ENCODE measurements around the gene NGDN. TPM values are rescaled to one million over a fixed set of nuclear protein-coding genes. Genes with fewer than 3 reads are reported as not detected.

The NGDN gene
- total RNA-seq, 1 donor from 2014 or later, result 39.9 TPM

DNA sequence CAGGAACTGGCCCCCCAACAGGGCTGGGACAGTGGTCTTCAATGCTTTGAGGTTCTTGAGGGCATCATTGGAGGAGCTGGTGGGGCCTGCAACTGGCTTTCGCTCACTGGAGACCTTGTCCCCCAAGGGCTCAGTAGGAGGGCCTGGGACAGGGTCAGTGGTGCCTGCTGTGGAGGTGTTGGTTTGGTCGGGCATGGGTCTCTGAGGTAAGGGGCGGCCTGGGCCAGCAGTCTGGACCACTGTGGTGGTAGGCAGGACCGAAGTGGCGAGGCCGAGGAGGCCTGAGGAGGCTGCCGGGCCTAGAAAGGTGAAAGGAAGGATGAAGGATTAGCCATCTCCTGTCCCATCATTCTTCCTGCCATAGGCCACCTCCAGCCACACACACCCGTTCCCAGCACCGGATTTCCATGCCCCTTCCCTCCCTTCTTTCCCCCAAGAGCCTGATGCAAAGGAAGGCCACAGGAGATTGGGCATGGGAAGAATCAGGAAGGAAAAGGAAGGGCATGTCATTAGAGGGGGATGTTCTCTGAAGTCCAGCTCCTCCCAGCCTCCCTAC is 53.2 kb downstream of the NGDN start:
- DNase-seq (ENCODE audit: low spot score), result no peak

DNA sequence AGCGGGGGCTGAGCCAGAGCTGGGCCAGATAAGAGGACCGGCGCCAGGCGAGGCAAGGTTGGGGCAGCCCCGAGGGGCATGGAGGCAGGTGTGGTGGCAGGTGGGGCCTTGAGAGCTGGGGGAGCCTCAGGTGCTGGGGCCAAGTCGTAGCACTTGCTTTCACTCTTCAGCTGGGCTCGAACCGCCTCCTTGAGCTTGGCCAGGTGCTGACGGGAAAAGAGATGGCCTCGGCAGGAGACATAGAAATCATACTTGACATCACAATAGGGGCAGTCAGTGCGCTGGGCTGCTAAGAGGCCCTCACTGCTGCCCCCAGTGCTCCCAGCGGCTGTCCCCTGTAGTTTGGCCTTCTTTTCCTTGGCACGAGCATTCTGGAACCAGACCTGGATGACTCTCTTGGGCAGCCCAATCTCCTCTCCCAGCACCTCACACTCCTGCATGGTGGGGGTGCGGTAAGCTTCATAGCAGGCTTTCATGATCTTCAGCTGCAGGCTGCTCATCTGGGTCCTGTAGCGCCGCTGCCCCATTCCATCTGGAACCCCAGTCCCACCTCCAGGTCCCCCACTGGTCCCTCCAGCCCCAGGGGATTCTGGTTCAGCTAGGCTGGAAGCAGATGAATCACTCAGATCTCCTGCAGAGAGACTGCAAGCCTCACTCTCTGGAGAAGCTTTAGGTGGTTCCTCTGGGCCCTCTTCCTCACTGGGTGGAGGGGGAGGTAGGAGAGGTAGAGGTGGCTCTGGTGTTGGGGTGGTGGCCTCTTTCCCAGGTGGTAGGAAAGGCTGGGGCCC is 53.9 kb downstream of the NGDN start:
- no peak for DNase-seq (ENCODE audit: low spot score)

DNA sequence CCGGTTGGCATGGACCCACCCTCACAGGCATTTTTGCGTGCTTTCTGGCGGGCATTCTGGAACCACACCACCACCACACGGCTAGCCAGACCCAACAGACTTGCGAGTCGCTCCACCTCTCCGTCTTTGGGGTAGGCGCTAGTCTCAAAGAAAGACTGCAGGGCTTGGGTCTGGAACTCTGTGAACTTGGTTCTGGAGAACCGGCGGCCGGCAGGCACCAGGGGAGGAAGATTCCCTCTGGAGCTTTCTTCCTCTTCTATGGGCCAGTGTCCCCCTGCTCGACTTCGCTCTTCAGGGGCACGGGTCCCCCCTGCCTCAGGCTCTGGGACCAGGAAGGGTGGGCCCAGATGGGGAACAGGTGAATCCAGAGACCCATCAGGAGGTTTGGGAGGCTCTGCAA is 55.5 kb downstream of the NGDN start:
- DNase-seq (ENCODE audit: low spot score), result no peak

DNA sequence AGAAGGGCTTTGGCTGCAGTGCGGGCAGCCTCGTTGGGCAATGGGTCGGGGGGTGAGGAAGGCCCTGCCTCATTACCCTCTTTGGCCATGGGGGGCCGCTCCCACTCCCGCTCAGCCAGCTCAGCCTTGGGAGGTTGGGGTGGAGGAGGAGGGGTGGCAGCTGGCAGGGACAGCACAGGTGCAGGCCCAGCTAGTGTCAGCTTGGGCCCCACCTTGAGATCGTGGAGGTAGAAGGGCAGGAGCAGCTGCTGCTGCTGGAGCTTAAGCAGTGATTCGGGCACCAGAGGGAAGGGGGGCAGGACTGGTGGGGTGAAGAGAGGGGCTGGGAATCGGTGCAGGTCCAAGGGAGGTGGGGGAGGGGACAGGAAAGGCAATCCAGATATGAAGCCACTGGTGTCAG is 56.1 kb downstream of the NGDN start:
- DNase-seq (ENCODE audit: low spot score), result no peak

Other genes starting within 250 kb of the NGDN start
- not detected for gene RNF212B, start 231.8 kb upstream of the NGDN start, total RNA-seq
- gene HOMEZ, start 183.6 kb upstream of the NGDN start, total RNA-seq, result 32.7 TPM
- gene PPP1R3E, start 166.8 kb upstream of the NGDN start, total RNA-seq, result 28.2 TPM
- gene BCL2L2, start 162.9 kb upstream of the NGDN start, total RNA-seq, result 51.1 TPM
- 178 TPM for gene PABPN1, start 148.2 kb upstream of the NGDN start, total RNA-seq
- gene SLC22A17, start 116.8 kb upstream of the NGDN start, total RNA-seq, result 35.3 TPM
- gene EFS, start 104.5 kb upstream of the NGDN start, total RNA-seq, result 25.7 TPM
- not detected for gene IL25, start 96.9 kb upstream of the NGDN start, total RNA-seq
- gene CMTM5, start 92.7 kb upstream of the NGDN start, total RNA-seq, result 1.1 TPM
- gene MYH6, start 61.4 kb upstream of the NGDN start, total RNA-seq, result not detected
- gene MYH7, start 34.0 kb upstream of the NGDN start, total RNA-seq, result 2.1 TPM
- gene ZFHX2, start 82.1 kb downstream of the NGDN start, total RNA-seq, result 2.8 TPM
- 20.2 TPM for gene THTPA, start 86.6 kb downstream of the NGDN start, total RNA-seq
- 248 TPM for gene AP1G2, start 98.1 kb downstream of the NGDN start, total RNA-seq
- 5.3 TPM for gene JPH4, start 109.1 kb downstream of the NGDN start, total RNA-seq
- 1,842 TPM for gene DHRS2, start 166.7 kb downstream of the NGDN start, total RNA-seq

All from ureter (tissue), 1 donor.